ENCODE measurements around the gene AGPAT2.

Gene AGPAT2

DNA sequence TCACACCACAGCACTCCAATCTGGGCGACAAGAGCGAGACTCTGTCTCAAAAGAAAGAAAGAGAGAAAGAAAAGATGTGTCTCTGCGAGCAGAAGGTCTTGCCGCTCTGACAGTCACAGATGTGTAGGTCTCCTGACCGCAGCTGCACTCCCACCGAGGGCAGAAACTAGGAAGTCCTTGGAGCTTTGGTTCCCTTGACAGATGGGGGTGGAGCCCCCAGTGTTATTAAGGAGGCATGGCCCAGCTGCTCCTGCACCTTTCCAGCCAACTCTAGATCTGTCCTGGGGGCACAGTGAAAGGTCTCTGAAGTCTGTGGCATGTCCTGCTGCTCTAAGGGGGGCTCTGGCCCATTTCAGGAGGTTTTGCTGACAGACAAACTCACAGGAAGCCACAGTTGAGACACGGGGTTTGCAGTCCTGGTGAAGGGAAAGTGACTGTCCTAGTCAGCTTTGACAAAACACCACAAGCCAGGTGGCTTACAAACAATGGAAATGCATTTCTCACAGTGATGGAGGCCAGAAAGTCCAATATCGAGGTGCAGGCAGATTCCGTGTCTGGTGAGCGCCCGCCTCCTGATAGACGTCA, 16.1 kb upstream of the AGPAT2 start:
- in situ Hi-C loops (cut with HindIII; ENCODE audit: low sequenced_read_pairs) = no loop called here

DNA sequence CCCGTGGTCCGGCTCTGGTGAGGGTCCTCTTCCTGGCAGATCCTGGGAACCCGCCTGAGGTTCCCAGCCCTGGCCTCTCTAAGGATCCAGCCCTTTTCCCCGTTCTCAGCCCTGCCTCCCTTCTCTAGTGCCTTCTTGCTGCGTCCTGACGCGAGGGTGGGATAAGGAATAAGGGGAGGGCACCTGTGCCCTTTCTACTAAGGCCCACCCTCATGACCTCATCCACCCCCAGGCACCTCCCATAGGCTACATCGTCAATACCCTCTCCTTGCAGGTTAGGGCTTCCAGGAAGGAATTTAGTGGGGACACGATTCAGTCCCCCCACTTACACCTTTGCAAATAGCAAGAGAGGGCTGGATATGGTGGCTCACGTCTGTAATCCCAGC, 14.4 kb upstream of the AGPAT2 start:
- in situ Hi-C loops (cut with HindIII; ENCODE audit: low sequenced_read_pairs) = no loop called here

DNA sequence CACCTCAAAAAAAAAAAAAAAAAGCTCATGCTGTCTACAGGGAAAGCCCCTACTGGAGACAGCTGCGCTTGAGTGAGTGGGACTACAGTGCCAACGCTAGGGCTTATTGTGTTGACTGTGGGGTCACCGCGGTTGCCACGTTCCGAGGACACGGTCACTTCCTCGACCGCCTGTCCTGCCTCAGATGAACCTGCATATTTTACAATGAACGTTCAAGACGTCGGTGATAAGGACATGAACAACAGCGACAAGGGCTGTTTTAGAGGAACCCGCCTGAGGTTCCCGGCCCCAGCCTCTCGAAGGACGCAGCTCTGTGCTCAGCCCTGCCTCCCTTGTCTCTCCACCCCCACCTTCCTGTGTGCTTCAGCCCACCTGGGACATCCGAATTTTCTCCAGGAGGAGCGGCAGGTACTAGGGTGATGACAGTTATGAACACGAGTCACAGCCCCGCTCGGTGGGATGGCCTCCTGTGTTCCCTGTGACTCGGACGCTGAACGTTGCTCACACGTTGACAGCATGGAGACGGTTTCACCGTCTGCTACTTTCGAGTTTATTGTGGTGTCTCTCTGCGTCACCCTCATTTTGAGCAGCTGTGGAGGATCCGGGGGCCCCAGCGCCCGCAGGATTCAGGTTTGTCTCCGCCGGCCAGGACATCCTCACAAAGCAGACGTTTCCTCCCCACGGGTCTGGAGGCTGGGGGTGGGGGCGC, 13.9 kb upstream of the AGPAT2 start:
- in situ Hi-C loops (cut with HindIII; ENCODE audit: low sequenced_read_pairs) = no loop called here

DNA sequence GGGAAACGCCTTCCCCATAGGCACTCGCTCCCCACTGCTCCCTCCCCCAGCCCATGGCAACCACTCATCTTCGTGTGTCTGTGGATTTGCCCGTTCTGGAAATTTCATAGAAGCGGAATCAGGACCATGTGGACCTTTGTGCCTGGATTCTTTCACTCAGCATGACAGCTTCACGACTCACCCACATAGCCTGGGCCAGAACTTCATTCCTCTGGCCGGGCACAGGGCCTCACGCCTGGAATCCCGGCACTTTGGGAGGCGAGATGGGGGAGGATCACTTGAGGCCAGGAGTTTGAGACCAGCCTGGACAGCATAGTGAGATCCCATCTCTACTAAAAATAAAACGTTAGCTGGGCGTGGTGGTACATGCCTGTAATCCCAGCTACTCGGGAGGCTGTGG, 13.0 kb upstream of the AGPAT2 start:
- in situ Hi-C loops (cut with HindIII; ENCODE audit: low sequenced_read_pairs) = no loop called here

DNA sequence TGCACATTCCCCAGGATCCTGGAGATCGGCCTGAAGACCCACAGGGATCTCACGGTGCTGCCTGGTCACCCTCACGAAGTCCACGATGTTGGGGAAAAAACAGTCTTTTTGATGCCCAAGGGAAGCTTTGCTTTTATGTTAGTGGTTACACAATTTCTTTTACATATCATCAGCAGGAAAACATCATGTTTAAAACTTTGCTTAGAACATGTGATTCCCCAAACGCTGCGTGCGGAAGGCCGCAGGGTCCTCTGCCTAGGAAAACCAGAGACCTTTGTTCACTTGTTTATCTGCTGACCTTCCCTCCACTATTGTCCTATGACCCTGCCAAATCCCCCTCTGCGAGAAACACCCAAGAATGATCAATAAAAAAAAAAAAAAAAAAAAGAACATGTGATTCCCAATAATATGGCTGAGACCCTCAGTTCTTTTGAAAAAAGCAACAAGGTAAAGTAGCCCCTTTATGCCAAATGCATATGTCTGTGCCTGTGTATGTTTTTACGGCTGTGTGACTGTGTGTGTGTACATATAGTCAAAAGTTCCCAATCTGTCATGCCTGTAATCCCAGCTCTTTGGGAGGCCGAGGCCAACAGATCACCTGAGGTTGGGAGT, 11.5 kb upstream of the AGPAT2 start:
- in situ Hi-C loops (cut with HindIII; ENCODE audit: low sequenced_read_pairs) = no loop called here

DNA sequence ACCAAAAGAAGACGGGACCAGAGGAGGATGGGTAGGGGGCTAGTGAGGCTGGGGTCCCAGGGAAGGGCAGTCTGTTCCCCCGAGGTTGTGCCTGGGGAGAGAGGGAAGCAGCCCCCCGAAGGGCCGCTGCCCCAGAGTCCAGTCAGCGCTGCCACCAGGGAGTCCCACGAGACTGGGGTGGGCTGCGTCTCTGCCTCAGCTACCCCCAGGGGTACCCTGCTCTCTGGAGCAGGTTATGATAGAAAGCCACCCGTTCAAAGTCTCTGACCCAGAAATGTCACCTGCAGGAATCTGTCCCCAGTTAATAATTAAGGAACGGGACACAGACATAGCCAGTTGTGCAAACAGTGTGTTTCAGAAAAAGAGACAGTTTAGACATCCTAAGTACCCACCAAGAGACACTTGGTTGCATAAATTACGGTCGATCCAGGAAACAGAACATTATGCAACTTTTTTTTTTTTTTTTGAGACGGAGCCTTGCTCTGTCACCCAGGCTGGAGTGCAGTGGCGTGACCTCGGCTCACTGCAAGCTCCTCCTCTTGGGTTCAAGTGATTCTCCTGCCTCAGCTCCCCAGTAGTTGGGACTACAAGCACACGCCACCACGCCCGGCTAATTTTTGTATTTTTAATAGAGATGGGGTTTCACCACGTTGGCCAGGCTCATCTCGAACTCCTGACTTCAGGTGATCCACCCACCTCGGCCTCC, 10.7 kb upstream of the AGPAT2 start:
- in situ Hi-C loops (cut with HindIII; ENCODE audit: low sequenced_read_pairs) = no loop called here

DNA sequence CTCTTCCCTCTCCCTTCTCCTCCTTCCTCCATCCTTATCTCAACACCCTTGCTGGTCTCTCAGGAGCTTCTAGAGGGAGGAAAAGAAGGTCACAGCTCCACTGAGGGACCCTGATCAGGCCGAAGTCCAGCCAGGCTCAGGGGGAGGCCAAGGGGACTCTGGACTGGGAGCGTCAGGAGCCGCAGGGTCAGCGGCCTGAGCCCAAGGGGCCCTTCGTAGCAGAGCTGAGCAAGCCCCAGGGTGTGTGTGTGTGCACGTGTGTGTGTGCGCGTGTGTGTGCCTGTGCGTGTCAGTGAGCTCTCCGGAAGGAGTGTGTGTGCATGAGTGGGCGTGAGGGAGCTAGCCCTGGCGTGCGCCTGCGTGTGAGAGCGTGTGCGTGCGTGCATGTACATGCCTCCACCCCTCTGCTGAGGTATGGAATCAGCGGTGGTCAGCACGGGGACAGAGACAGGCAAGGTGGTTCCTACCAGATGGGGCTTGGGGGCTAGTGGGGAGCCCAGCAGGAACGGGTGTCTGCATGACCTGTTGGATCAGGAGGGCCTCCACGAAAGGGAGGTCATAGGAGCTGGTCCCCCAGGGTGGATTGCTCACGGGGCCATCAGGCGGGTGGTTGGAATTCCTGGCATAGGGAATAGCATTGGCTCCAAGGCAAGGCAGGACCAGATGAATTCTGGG, 10.0 kb upstream of the AGPAT2 start:
- in situ Hi-C loops (cut with HindIII; ENCODE audit: low sequenced_read_pairs) = no loop called here

DNA sequence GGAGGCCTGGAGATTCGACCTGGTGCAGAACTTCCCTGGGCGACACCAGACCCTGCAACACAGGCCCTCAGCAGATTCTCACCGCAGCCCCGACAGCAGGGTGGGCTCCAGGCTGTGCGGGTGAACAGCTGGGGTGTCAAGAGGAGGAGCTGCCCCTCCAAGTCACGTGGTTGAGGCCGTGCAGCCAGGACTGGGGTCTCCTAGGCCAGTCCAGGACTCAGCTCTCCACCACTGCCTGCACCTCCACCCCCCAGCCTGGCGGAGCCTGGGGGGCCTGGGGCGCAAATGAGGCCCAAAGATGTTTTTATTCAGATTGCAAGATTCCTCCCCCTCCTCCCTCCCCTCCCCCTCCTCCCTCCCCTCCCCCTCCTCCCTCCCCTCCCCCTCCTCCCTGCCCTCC, 9.2 kb upstream of the AGPAT2 start:
- in situ Hi-C loops (cut with HindIII; ENCODE audit: low sequenced_read_pairs) = no loop called here

DNA sequence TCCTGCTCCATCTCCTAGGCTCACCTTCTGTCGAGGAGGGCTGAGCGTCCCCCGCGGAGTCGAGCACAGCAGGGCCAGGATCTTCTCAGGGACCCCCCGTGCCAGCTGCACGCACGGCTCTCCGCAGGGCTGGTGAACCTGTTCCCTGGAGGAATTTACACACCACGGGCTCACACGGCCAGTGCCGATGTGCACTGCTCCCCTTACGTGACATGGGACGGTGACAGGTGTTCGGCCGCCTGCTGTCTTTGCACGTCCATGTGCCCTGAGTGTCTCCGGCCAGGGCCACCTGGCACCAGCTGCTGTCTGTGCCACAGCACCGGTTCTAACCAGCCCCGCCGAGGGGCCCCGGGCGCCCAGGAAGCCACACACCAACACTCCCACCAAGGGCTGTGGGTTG, 8.7 kb upstream of the AGPAT2 start:
- in situ Hi-C loops (cut with HindIII; ENCODE audit: low sequenced_read_pairs) = no loop called here

DNA sequence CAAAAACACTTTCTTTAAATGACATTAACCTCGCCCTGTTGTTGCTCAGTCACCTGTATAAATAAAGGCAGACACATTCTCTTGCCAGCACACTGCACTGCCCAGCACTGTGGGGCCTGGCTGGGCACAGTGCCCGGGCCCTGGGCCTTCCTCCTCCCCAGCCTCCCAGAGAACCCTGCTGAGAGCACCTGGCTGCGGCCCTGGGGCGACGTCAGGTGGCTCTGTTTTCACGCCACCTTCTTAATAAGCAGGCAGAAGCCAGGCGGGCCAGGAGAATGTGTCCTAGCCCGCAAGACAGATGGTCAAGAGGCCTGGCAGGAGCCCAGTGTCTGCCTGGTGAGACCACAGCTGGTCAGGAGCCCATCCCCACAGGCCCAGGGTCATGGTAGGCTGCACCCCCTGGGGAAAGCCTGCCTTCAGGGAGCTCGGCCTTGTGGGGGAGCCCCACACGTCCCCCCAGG, 8.2 kb upstream of the AGPAT2 start:
- in situ Hi-C loops (cut with HindIII; ENCODE audit: low sequenced_read_pairs) = no loop called here

DNA sequence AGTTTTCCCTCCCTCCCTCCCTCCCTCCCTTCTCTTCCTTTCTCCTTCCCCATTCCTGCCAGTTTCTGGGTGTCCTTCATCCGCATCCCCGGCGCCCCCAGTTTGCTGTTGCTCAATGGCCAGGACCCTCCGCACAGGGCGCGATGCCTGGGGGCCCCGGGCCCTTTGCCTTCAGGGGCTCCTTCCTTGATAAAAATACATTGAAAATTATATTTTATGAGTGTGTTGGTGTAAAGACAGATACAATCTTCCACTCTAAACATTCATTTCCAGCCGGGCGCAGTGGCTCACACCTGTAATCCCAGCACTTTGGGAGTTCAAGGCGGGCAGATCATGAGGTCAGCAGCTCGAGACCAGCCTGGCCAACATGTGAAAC, 7.6 kb upstream of the AGPAT2 start:
- in situ Hi-C loops (cut with HindIII; ENCODE audit: low sequenced_read_pairs) = no loop called here

DNA sequence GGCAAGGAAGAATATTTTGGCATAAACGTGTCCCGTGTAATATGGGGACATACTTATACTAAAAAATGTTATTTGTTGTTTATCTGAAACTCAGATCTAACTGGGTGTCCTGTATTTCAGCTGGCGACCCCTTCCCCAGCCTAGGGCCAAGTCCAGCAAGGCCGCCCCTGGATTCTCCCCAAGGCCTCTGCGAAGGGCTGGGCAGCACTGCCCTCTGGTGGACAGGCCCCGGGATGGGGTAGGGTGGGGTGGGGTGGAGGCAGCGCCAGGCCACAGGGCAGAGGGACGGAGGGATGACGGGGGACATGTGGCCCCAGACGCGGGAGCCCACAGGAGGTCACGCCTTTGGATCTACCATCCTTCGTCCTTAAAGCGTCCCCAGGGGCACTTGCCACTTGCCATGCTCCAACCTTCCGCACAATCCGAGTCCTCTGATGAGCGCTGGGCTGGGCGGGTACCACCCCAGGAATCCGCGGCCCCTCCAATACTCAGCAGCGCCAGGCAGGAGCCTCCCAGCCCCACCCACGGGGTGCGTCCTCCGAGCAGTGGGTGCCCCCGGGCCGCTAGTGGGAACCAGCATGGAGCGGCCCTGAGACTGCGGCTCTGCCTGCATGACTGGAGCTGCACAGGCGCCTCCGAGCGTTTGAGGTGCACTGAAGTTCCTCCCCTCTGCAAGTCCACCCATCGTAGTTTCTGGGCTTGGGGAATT, 7.1 kb upstream of the AGPAT2 start:
- in situ Hi-C loops (cut with HindIII; ENCODE audit: low sequenced_read_pairs) = no loop called here

DNA sequence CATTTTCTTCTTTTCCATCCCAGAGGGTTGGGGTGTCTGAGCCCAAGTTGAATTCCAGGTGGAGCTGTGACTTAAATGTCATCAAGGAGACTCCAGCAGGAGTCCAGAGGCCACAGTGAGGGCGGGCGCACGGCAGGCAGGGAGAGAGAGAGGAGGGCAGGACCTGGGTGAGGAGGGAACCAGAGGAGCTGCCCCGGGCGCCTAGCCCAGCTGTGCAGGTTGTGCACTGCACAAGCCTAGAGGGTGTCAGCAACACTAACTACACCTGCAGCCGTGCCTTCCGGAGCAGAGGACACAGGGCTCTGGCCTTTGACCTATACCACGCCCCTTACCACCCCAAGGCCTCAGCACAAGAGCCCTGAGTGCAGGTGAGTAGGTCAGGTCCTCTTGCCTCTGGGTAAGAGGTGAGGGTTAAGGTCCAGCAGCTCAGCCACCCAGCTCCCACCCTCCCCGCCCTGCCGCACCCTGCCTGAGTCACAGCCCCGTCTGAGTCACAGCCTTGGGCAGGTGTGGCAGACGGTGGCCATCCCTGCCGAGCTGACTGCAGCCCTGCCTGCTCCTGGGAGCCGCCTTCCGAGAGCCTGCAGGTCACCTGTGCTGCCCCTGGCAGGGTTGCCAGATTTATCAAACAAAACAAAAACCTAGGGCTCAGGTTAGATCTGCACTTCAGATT, 6.4 kb upstream of the AGPAT2 start:
- in situ Hi-C loops (cut with HindIII; ENCODE audit: low sequenced_read_pairs) = no loop called here

DNA sequence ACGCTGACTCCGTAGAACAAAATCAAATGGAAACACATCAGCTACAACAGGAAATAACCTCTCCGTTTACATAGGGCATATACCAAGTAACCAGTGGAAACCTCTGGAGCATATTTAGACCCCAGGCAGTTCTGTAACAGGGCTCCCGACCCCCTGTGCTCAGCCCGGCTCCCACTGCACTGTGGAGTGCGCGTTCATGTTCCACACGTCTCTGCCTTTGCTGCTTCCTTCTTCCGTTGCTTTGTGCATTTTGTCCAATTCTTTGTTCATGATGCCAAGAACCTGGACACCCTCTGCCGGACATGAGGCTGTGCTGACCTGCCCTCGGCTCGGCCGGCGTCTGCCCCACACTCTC, 5.9 kb upstream of the AGPAT2 start:
- in situ Hi-C loops (cut with HindIII; ENCODE audit: low sequenced_read_pairs) = no loop called here

DNA sequence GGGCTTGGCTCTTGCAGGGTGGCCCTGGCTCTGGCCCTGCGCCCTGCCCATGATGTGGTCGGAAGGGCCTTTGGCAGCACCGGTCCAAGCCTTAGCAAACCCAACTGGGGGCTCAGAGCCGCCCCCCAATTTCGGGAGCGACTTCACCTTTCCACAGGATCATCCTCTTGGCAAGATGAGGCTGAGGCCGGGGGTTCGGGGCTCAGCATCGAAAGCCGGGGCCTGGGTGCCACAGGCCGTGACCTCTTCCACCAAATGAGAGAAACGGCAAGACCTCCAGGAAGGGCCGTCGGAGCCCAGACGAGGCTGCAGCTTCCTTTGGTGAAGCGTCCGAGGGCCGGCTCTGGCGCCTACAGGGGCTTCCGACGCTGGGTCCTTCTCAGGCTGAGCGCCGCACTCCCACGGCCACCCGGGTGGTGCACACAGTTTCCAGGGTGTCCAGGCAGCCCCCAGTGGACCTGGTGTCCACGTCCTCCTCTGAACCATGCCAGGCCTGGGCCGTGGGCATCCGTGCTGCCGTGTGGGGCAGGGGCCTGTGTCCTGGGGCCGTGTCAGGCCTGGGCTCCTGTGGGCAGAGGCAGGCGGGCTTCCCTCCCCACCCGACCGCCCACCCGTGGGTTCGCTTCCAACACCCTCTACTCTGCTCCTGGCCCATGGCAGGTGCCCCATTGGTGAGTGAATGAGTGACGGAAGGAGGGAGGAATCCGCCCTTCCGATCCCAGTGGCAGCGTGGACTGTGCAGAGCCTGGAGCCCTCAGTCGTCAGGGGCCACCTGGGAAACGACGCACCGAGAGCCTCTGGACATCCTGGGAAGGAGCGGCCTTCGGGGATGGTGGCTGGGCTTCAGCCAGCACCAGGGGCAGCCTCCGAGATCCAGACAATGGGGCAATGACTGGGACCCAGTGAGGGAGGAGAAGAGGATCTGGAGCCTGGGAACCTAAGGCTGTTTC, 5.2 kb upstream of the AGPAT2 start:
- in situ Hi-C loops (cut with HindIII; ENCODE audit: low sequenced_read_pairs) = no loop called here

DNA sequence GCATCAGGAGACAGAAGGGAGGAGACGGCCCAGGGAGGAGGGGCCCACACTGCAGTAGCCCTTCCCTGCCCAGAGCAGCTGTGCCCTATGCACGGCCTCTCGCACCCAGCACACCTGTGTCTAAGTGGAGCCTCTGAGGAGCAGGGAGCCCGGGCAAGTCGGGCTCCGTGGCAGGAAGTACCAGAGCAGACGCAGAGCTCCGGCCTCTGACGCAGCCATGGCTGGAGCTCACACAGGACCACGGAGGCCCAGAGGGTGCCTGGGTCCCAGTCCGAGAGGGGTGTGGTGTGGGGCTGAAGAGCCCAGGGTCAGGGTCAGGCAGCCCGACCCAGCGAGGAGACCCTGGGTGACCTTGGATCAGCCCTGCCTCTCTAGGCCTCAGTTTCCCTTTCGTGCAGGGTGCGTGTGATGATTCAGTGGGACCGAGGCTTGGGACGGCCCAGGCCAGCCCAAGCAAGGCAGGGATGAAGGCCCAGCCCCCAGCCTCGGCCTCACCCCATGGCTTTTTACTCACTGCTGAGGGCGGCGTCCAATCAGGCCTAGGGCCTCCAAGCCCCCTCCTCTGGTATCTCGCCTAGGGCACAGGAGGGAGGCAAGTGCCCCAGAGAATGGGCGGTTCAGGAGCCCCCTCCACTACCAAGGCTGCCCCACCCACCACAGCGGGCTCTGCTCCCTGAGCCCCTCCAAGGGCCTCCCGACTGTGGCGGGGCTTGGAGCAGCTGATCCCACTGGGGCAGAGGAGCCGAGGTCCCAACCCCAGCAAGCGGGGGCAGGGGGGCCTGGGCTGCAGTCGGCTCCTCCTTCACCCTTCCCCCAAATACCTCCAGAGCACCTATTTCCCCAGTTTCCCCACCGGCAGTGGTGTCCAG, 4.3 kb upstream of the AGPAT2 start:
- in situ Hi-C loops (cut with HindIII; ENCODE audit: low sequenced_read_pairs) = no loop called here

DNA sequence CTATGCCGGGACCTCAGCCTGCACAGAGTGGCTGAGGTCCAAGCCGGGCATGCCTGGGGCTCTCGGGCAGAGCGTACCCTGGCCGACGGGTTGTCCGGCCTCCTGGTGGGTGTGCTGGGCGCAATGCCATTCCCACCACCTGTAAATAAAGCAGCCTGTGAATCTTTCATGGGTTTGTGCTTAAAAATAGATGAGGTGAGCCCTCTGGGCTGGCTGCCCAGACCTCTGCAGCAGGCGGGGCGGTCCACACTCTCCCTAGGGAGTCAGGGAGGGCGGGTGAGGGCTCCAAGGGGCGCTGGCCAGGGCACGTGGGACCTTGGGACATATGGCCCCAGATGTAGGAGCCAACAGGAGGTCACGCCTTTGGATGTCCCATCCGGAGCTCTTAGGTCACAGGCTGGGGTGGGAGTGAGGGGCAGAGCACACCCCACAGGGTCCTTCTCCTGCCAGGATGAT, 3.6 kb upstream of the AGPAT2 start:
- in situ Hi-C loops (cut with HindIII; ENCODE audit: low sequenced_read_pairs) = no loop called here
